Stimulated activated CD4-positive, alpha-beta T cell treated with anti-CD3 and anti-CD28 coated beads, Interleukin-4, amount 100 ng/mL, for 1 hour (primary cell): ENCODE measurements around the gene GRB10.

Experiments
- DNase-seq: peaks from one replicate; pipeline ENCODE4 v3.0.0-alpha.2; 2020

The GRB10 gene

GRCh38 chr7:50665403-50666123, 117.1 kb downstream of the GRB10 start:
- no peak for DNase-seq

- no peak for DNase-seq
Measured at GRCh38 chr7:50664937-50665336, 117.8 kb downstream of the GRB10 start.

- no peak for DNase-seq
Measured at GRCh38 chr7:50664461-50664922, 118.2 kb downstream of the GRB10 start.

GRCh38 chr7:50663396-50664102, 119.1 kb downstream of the GRB10 start:
- DNase-seq, result no peak

- no peak for DNase-seq
Measured at GRCh38 chr7:50662996-50663395, 119.7 kb downstream of the GRB10 start.

- no peak for DNase-seq
Measured at GRCh38 chr7:50662041-50662694, 120.5 kb downstream of the GRB10 start.

- no peak for DNase-seq
Measured at GRCh38 chr7:50661345-50662040, 121.2 kb downstream of the GRB10 start.

GRCh38 chr7:50660830-50661175, 121.9 kb downstream of the GRB10 start:
- no peak for DNase-seq

GRCh38 chr7:50660040-50660829, 122.5 kb downstream of the GRB10 start:
- DNase-seq, result peak; percentile 37

GRCh38 chr7:50659329-50659965, 123.2 kb downstream of the GRB10 start:
- DNase-seq, result no peak

- DNase-seq, result no peak
Measured at GRCh38 chr7:50658696-50659095, 124.0 kb downstream of the GRB10 start.

- DNase-seq, result no peak
Measured at GRCh38 chr7:50657912-50658311, 124.8 kb downstream of the GRB10 start.

GRCh38 chr7:50657341-50657873, 125.3 kb downstream of the GRB10 start:
- DNase-seq, result no peak

GRCh38 chr7:50656141-50656895, 126.4 kb downstream of the GRB10 start:
- DNase-seq, result no peak

GRCh38 chr7:50655490-50655889, 127.2 kb downstream of the GRB10 start:
- no peak for DNase-seq

GRCh38 chr7:50655020-50655419, 127.7 kb downstream of the GRB10 start:
- DNase-seq, result no peak

- no peak for DNase-seq
Measured at GRCh38 chr7:50653981-50654425, 128.7 kb downstream of the GRB10 start.

GRCh38 chr7:50653126-50653864, 129.4 kb downstream of the GRB10 start:
- no peak for DNase-seq

- DNase-seq, result no peak
Measured at GRCh38 chr7:50652400-50653125, 130.1 kb downstream of the GRB10 start.
